H9 (cell line): Measurements from ENCODE around the gene KRTAP26-1. TPM values are rescaled to one million over a fixed set of nuclear protein-coding genes. Genes with fewer than 3 reads are reported as not detected.
A peak's percentile ranks its signal among the peaks of the same experiment; 100 is the strongest.

ENCODE experiments used
- DNase-seq: peaks from one replicate; pipeline ENCODE4 v3.0.0-alpha.2; 2017
- H2AFZ ChIP-seq: one replicate; pipeline ENCODE4 v1.6.1; 2013; ENCODE audit warnings: mild to moderate bottlenecking, low read length, control low read depth, moderate library complexity
- H2AK5ac ChIP-seq: 2 replicates; pipeline ENCODE4 v1.6.1; 2013; ENCODE audit warnings: low read length, control low read depth, mixed read lengths; ENCODE audit not compliant: insufficient read length
- H2BK120ac ChIP-seq: one replicate; pipeline ENCODE4 v1.6.1; 2013; ENCODE audit warnings: low read depth, mild to moderate bottlenecking, low read length, control low read depth, inconsistent platforms; ENCODE audit not compliant: poor library complexity, severe bottlenecking
- H2BK12ac ChIP-seq: 2 replicates; pipeline ENCODE4 v1.6.1; 2013; ENCODE audit warnings: low read length, control low read depth, mixed read lengths, low read depth; ENCODE audit not compliant: insufficient read length
- H2BK15ac ChIP-seq: 2 replicates; pipeline ENCODE4 v1.6.1; 2013; ENCODE audit warnings: low read depth, low read length, control low read depth
- H2BK20ac ChIP-seq: one replicate; pipeline ENCODE4 v1.6.1; 2013; ENCODE audit warnings: low read depth, mild to moderate bottlenecking, low read length, control low read depth, inconsistent platforms; ENCODE audit not compliant: poor library complexity, severe bottlenecking
- H2BK5ac ChIP-seq: 2 replicates; pipeline ENCODE4 v1.6.1; 2013; ENCODE audit warnings: low read length, control low read depth, mixed read lengths; ENCODE audit not compliant: insufficient read length
- H3K14ac ChIP-seq: 2 replicates; pipeline ENCODE4 v1.6.1; 2013; ENCODE audit warnings: low read length, control low read depth; ENCODE audit not compliant: insufficient read depth
- H3K18ac ChIP-seq: 2 replicates; pipeline ENCODE4 v1.6.1; 2013; ENCODE audit warnings: low read depth, mild to moderate bottlenecking, mixed read lengths, low read length, control low read depth; ENCODE audit not compliant: insufficient read length
- H3K23ac ChIP-seq: 2 replicates; pipeline ENCODE4 v1.6.1; 2013; ENCODE audit warnings: low read length, control low read depth, mixed read lengths, low read depth; ENCODE audit not compliant: insufficient read length
- H3K23me2 ChIP-seq: 2 replicates; pipeline ENCODE4 v1.6.1; 2013; ENCODE audit warnings: low read depth, mild to moderate bottlenecking, mixed read lengths, low read length, control low read depth; ENCODE audit not compliant: insufficient read length, poor library complexity, severe bottlenecking
- H3K27ac ChIP-seq: 2 replicates; pipeline ENCODE4 v1.5.1; 2013; ENCODE audit warnings: low read length, control low read depth, mixed read lengths, low read depth; ENCODE audit not compliant: insufficient read length
- H3K27me3 ChIP-seq: 2 replicates; pipeline ENCODE4 v1.6.1; 2013; ENCODE audit warnings: low read length, control low read depth, inconsistent platforms; ENCODE audit not compliant: insufficient read depth
- H3K4ac ChIP-seq: 2 replicates; pipeline ENCODE4 v1.6.1; 2013; ENCODE audit warnings: low read depth, mild to moderate bottlenecking, control low read depth, inconsistent platforms, low read length, moderate library complexity
- H3K4me1 ChIP-seq: 2 replicates; pipeline ENCODE4 v1.6.1; 2013; ENCODE audit warnings: low read length, control low read depth, inconsistent platforms; ENCODE audit not compliant: insufficient read depth
- H3K4me2 ChIP-seq: 2 replicates; pipeline ENCODE4 v1.6.1; 2013; ENCODE audit warnings: low read length, control low read depth, mixed read lengths; ENCODE audit not compliant: insufficient read length, insufficient read depth
- H3K56ac ChIP-seq: 2 replicates; pipeline ENCODE4 v1.6.1; 2013; ENCODE audit warnings: low read depth, mild to moderate bottlenecking, mixed read lengths, low read length, control low read depth; ENCODE audit not compliant: insufficient read length
- H3K79me1 ChIP-seq: 2 replicates; pipeline ENCODE4 v1.6.1; 2013; ENCODE audit warnings: low read depth, mild to moderate bottlenecking, moderate library complexity, low read length, control low read depth, inconsistent platforms; ENCODE audit not compliant: insufficient read depth, poor library complexity, severe bottlenecking
- H3K79me2 ChIP-seq: 2 replicates; pipeline ENCODE4 v1.6.1; 2013; ENCODE audit warnings: low read length, control low read depth, inconsistent platforms; ENCODE audit not compliant: insufficient read depth
- H3K9ac ChIP-seq: 2 replicates; pipeline ENCODE4 v1.6.1; 2013; ENCODE audit warnings: low read length, control low read depth, mixed read lengths; ENCODE audit not compliant: insufficient read length; ENCODE audit errors: extremely low read depth
- H3K9me3 ChIP-seq: one replicate; pipeline ENCODE4 v1.6.1; 2013; ENCODE audit warnings: low read depth, low read length, inconsistent platforms; ENCODE audit not compliant: control insufficient read depth
- H3T11ph ChIP-seq: one replicate; pipeline ENCODE4 v1.6.1; 2013; ENCODE audit warnings: mild to moderate bottlenecking, low read length, control low read depth, inconsistent platforms
- H4K20me1 ChIP-seq: one replicate; pipeline ENCODE4 v1.6.1; 2013; ENCODE audit not compliant: control insufficient read depth, insufficient read length, insufficient read depth
- H4K5ac ChIP-seq: 2 replicates; pipeline ENCODE4 v1.6.1; 2013; ENCODE audit warnings: low read depth, mild to moderate bottlenecking, mixed read lengths, low read length, control low read depth; ENCODE audit not compliant: insufficient read length
- H4K8ac ChIP-seq: replicated peaks from 2 replicates; pipeline ENCODE4 v1.6.1; 2013; ENCODE audit warnings: low read length, control low read depth, mixed read lengths, low read depth; ENCODE audit not compliant: insufficient read length
- H4K91ac ChIP-seq: 2 replicates; pipeline ENCODE4 v1.6.1; 2013; ENCODE audit warnings: low read depth, mild to moderate bottlenecking, moderate library complexity, mixed read lengths, low read length, control low read depth; ENCODE audit not compliant: insufficient read length
- H3K27ac Mint-ChIP-seq, 3 experiments: 2 replicates in 2 of 3; 3 replicates in 1 of 3; pipeline ENCODE4 v1.8.0; 2020 to 2021; ENCODE audit warnings: mixed read lengths in 3 of 3, mild to moderate bottlenecking in 1 of 3, moderate library complexity in 1 of 3
- H3K27me3 Mint-ChIP-seq: 2 replicates; pipeline ENCODE4 v1.8.0; 2021; ENCODE audit warnings: low read depth, mild to moderate bottlenecking, moderate library complexity, mixed read lengths
- H3K36me3 Mint-ChIP-seq, 3 experiments: 2 replicates in 2 of 3; 3 replicates in 1 of 3; pipeline ENCODE4 v1.8.0; 2020 to 2021; ENCODE audit warnings: low read depth in 3 of 3, mixed read lengths in 3 of 3; ENCODE audit not compliant: insufficient read depth in 1 of 3
- H3K4me1 Mint-ChIP-seq, 2 experiments: 2 replicates each; pipeline ENCODE4 v1.8.0; 2020; ENCODE audit warnings: mixed read lengths in 2 of 2
- H3K4me3 Mint-ChIP-seq, 2 experiments: 2 replicates in 1 of 2; 3 replicates in 1 of 2; pipeline ENCODE4 v1.8.0; 2020 to 2021; ENCODE audit warnings: mild to moderate bottlenecking in 2 of 2, mixed read lengths in 2 of 2, moderate library complexity in 1 of 2
- H3K9me3 Mint-ChIP-seq, 2 experiments: 2 replicates in 1 of 2; 3 replicates in 1 of 2; pipeline ENCODE4 v1.8.0; 2020; ENCODE audit warnings: mild to moderate bottlenecking in 2 of 2, mixed read lengths in 2 of 2, moderate library complexity in 1 of 2
- CTCF ChIP-seq: fragments of 200-600 bp; sonication (generic); conservative IDR thresholded peaks from 3 replicates; pipeline ENCODE4 v1.8.0; 2021; ENCODE audit warnings: antibody characterized with exemption, mild to moderate bottlenecking
- WGBS: extraction: QIAGEN DNeasy Blood & Tissue Kit; methylation state at CpG from one replicate; pipeline ENCODE4 v1.1.7; 2013; ENCODE audit warnings: missing lambda C conversion rate, low lambda C conversion rate, mixed read lengths; ENCODE audit not compliant: insufficient read length; ENCODE audit errors: extremely low coverage; 5-methylcytosine and 5-hydroxymethylcytosine counted together
- total RNA-seq: library from RNA; stranded (reverse); gene quantifications from 2 replicates; pipeline ENCODE4 v1.2.1, GENCODE V29; 2021

Gene KRTAP26-1
- total RNA-seq, 1 experiment from 2014 or later = not detected

- Histone ChIP-seq H3K18ac (no peak overlapping the region), H2BK120ac (no peak overlapping the region), H4K8ac (no peak overlapping the region), H3K4me1 (no peaks in the 10 kb centered on the region), H3K79me1 (no peaks in the 10 kb centered on the region), H3K4ac (no peak overlapping the region), H2BK12ac (no peak overlapping the region), H3K27me3 (no peaks in the 10 kb centered on the region; the same call in 1 of the 2 replicates), H2BK20ac (no peak overlapping the region), H3T11ph (no peak overlapping the region), H3K4me2 (no peak overlapping the region), H3K9me3 (no peaks in the 10 kb centered on the region), H3K27ac (no peak overlapping the region), H3K56ac (no peak overlapping the region), H3K9ac (no peak overlapping the region), H3K79me2 (no peaks in the 10 kb centered on the region; the same call in 1 of the 2 replicates), H2AFZ (no peak overlapping the region), H2BK5ac (no peak overlapping the region), H3K23ac (no peak overlapping the region), H4K5ac (no peak overlapping the region), H4K91ac (no peak overlapping the region), H3K14ac (no peak overlapping the region), H2BK15ac (no peak overlapping the region), H3K23me2 (no peaks in the 10 kb centered on the region), H4K20me1 (no peaks in the 10 kb centered on the region), H2AK5ac (no peak overlapping the region)
- Mint-ChIP-seq H3K36me3 (peaks cover 0 to 4% (median 0%) of the 10 kb centered on the region in 3 experiments; a peak in 1 of 7 replicates), H3K27ac (no peak overlapping the region), H3K4me3 (no peak overlapping the region), H3K27me3 (no peaks in the 10 kb centered on the region), H3K9me3 (peaks cover 4 to 12% of the 10 kb centered on the region in 2 experiments; a peak in 4 of 5 replicates), H3K4me1 (no peaks in the 10 kb centered on the region)
- TF ChIP-seq CTCF = peak; percentile 94
- peak; percentile 38 for DNase-seq
- WGBS = no CpG with 5 or more reads among the region's 2 CpGs
Measured at GRCh38 chr21:30340714-30341573, 20.8 kb upstream of the KRTAP26-1 start.
